HCT116 (cell line): ENCODE data around the gene GRB10. TPM values are rescaled to one million over a fixed set of nuclear protein-coding genes. Genes with fewer than 3 reads are reported as not detected.

Source experiments
- ATAC-seq: fragments of 200-7000 bp; cut with Tn5 transposase; 2 replicates; pipeline ENCODE4 v1.9.1; 2020; ENCODE audit warnings: mild to moderate bottlenecking, moderate library complexity
- BruUV-seq: library from RNA; stranded (reverse); fragments of 400-500 nt; replicated peaks from 2 replicates; lab custom pipeline; 2021; lab: Mats Ljungman, UMichigan
- CTCF ChIA-PET: fragments of 300-600 bp; sonication (Branson Sonifier 250); formaldehyde crosslinking; loops from one replicate; lab custom pipeline; 2021; ENCODE audit warnings: antibody characterized with exemption; lab: Charles Lee
- POLR2A ChIA-PET: fragments of 300-600, 350-600 bp; sonication (Branson Sonifier 250); formaldehyde crosslinking; loops from one replicate; lab custom pipeline; 2021; ENCODE audit warnings: antibody characterized with exemption; lab: Charles Lee
- RAD21 ChIA-PET, 2 experiments: fragments of 300-600 bp; sonication (Branson Sonifier 250); formaldehyde crosslinking; loops; one replicate each; lab custom pipeline; 2023; ENCODE audit warnings: low total read pairs in 2 of 2; ENCODE audit not compliant: uncharacterized antibody in 2 of 2, unreplicated experiment in 2 of 2, low non-redundant PET in 1 of 2; lab: Charles Lee
- DNase-seq: peaks from one replicate; pipeline ENCODE4 v3.0.0-alpha.2; 2010; ENCODE audit warnings: low read depth, low spot score
- H2AFZ ChIP-seq: fragments of 200-600 bp; shearing (Covaris generic), sonication (generic); 2 replicates; pipeline ENCODE4 v1.6.1; 2017; ENCODE audit warnings: low read depth, mixed run types, mixed read lengths, antibody characterized with exemption, low read length; ENCODE audit not compliant: poor library complexity, severe bottlenecking
- H3K27ac ChIP-seq: 2 replicates; pipeline ENCODE4 v1.5.1; 2012; ENCODE audit warnings: low read depth, low read length
- H3K27me3 ChIP-seq: fragments of 200-600 bp; sonication (generic); 2 replicates; pipeline ENCODE4 v1.6.1; 2016; ENCODE audit warnings: mixed run types, low read length, mixed read lengths; ENCODE audit not compliant: insufficient read depth
- H3K36me3 ChIP-seq, 2 experiments: fragments of 200-500 bp in 1 of 2; fragments of 200-600 bp in 1 of 2; sonication (Bioruptor generic) in 1 of 2; sonication (generic) in 1 of 2; 2 replicates each; pipeline versions ENCODE4 v1.5.1 to v1.6.1; 2014 to 2016; ENCODE audit warnings: low read length in 2 of 2, inconsistent platforms in 1 of 2, mixed read lengths in 1 of 2, mixed run types in 1 of 2; ENCODE audit not compliant: insufficient read depth in 2 of 2, control insufficient read depth in 1 of 2
- H3K4me1 ChIP-seq, 2 experiments: fragments of 200-600 bp in 1 of 2; sonication (generic) in 1 of 2; 2 replicates each; pipeline versions ENCODE4 v1.5.1 to v1.6.1; 2012 to 2017; ENCODE audit warnings: low read length in 2 of 2, inconsistent platforms in 1 of 2, mild to moderate bottlenecking in 1 of 2, mixed read lengths in 1 of 2, mixed run types in 1 of 2, moderate library complexity in 1 of 2; ENCODE audit not compliant: insufficient read depth in 2 of 2, control insufficient read depth in 1 of 2
- H3K4me2 ChIP-seq: fragments of 200-600 bp; sonication (generic); 2 replicates; pipeline ENCODE4 v1.6.1; 2017; ENCODE audit warnings: mixed run types, low read length, mixed read lengths
- H3K4me3 ChIP-seq, 2 experiments: fragments of 200-600 bp in 1 of 2; sonication (generic) in 1 of 2; replicated peaks in 1 of 2; 2 replicates each; pipeline ENCODE4 v1.5.1; 2011 to 2016; ENCODE audit warnings: low read length in 2 of 2, control low read depth in 1 of 2, low read depth in 1 of 2, mild to moderate bottlenecking in 1 of 2, mixed read lengths in 1 of 2, mixed run types in 1 of 2
- H3K79me2 ChIP-seq: fragments of 200-600 bp; sonication (generic); 2 replicates; pipeline ENCODE4 v1.6.1; 2017; ENCODE audit warnings: mild to moderate bottlenecking, mixed run types, low read length, moderate library complexity, mixed read lengths; ENCODE audit not compliant: insufficient read depth
- H3K9ac ChIP-seq: fragments of 200-600 bp; sonication (generic); 2 replicates; pipeline ENCODE4 v1.6.1; 2016; ENCODE audit warnings: low read length, mixed read lengths
- H3K9me2 ChIP-seq: fragments of 200-600 bp; sonication (generic), shearing (Covaris generic); 2 replicates; pipeline ENCODE4 v1.6.1; 2017; ENCODE audit warnings: mixed run types, mild to moderate bottlenecking, moderate library complexity; ENCODE audit not compliant: insufficient read depth
- H3K9me3 ChIP-seq, 2 experiments: fragments of 200-500 bp in 1 of 2; fragments of 200-600 bp in 1 of 2; sonication (Bioruptor generic) in 1 of 2; sonication (generic) in 1 of 2; 2 replicates each; pipeline ENCODE4 v1.6.1; 2014 to 2017; ENCODE audit warnings: low read length in 2 of 2, mixed read lengths in 2 of 2, inconsistent platforms in 1 of 2, low read depth in 1 of 2, mild to moderate bottlenecking in 1 of 2, mixed run types in 1 of 2, moderate library complexity in 1 of 2; ENCODE audit not compliant: control insufficient read depth in 1 of 2, insufficient read depth in 1 of 2
- H4K20me1 ChIP-seq: fragments of 200-600 bp; sonication (generic), shearing (Covaris generic); 2 replicates; pipeline ENCODE4 v1.6.1; 2017; ENCODE audit warnings: mixed run types, mild to moderate bottlenecking, moderate library complexity; ENCODE audit not compliant: insufficient read depth
- ATF3 ChIP-seq: IDR thresholded peaks from 2 replicates; pipeline ENCODE4 v1.6.1; 2012
- JUND ChIP-seq: IDR thresholded peaks from 2 replicates; pipeline ENCODE4 v1.6.1; 2012
- MAX ChIP-seq: IDR thresholded peaks from 2 replicates; pipeline ENCODE4 v1.6.1; 2012
- POLR2AphosphoS5 ChIP-seq: IDR thresholded peaks from 2 replicates; pipeline ENCODE4 v1.6.1; 2011; ENCODE audit warnings: mild to moderate bottlenecking, low read depth, low read length, moderate library complexity
- RAD21 ChIP-seq: IDR thresholded peaks from 2 replicates; pipeline ENCODE4 v1.6.1; 2012; ENCODE audit warnings: low read depth, mild to moderate bottlenecking
- REST ChIP-seq: IDR thresholded peaks from 2 replicates; pipeline ENCODE4 v1.6.1; 2012; ENCODE audit warnings: low read depth
- SIN3A ChIP-seq: IDR thresholded peaks from 2 replicates; pipeline ENCODE4 v1.6.1; 2012; ENCODE audit warnings: low read depth
- ZFX ChIP-seq: fragments of 450-650 bp; IDR thresholded peaks from 2 replicates; pipeline ENCODE4 v1.6.1; 2017
- intact Hi-C: fragments of 100-400 bp; cut with micrococcal nuclease; formaldehyde crosslinking; loops from 2 replicates; pipeline ENCODE4 v1.10.0; 2022
- total RNA-seq: library from RNA; stranded (reverse); gene quantifications from one replicate; pipeline ENCODE4 v1.2.1, GENCODE V29; 2021; ENCODE audit not compliant: unreplicated experiment

Gene GRB10
- total RNA-seq, 1 experiment from 2014 or later, result 37.3 TPM

GRCh38 chr7:50627824-50628361, 154.8 kb downstream of the GRB10 start:
- Histone ChIP-seq H2AFZ (no peak overlapping the region), H3K9ac (no peak overlapping the region), H3K4me3 (no peak overlapping the region), H3K4me1 (peaks cover 2 to 4% of the 10 kb centered on the region in 2 experiments; a peak in 1 of 4 replicates), H3K79me2 (no peaks in the 10 kb centered on the region), H3K4me2 (no peak overlapping the region), H3K27me3 (no peaks in the 10 kb centered on the region), H3K9me3 (no peaks in the 10 kb centered on the region), H3K9me2 (no peaks in the 10 kb centered on the region), H4K20me1 (no peaks in the 10 kb centered on the region), H3K36me3 (no peaks in the 10 kb centered on the region; a peak in 1 of 4 replicates), H3K27ac (no peak overlapping the region)
- ChIA-PET POLR2A (no interaction called here), CTCF (no interaction called here), RAD21 (no interaction called here)
- no peak for TF ChIP-seq RAD21
- no peak for TF ChIP-seq ATF3
- TF ChIP-seq SIN3A, result no peak
- no peak for TF ChIP-seq POLR2AphosphoS5
- no peak for TF ChIP-seq JUND
- TF ChIP-seq REST, result no peak
- TF ChIP-seq MAX, result no peak
- no peak for TF ChIP-seq ZFX
- ATAC-seq, result no peak
- BruUV-seq, result no TSS peak
- DNase-seq, result no peak
- intact Hi-C loops, result no loop called here
